IPS-18c (cell line): ENCODE results near the gene PARS2.

Experiments
- H3K4me3 ChIP-seq: 2 replicates; pipeline ENCODE4 v1.7.0; 2013; ENCODE audit warnings: low read depth, mild to moderate bottlenecking, low read length, moderate library complexity; ENCODE audit not compliant: insufficient read depth
- H3K9me3 ChIP-seq: one replicate; pipeline ENCODE4 v1.6.1; 2013; ENCODE audit warnings: mild to moderate bottlenecking, low read length, moderate library complexity; ENCODE audit not compliant: control insufficient read depth, insufficient read depth

The PARS2 gene

DNA sequence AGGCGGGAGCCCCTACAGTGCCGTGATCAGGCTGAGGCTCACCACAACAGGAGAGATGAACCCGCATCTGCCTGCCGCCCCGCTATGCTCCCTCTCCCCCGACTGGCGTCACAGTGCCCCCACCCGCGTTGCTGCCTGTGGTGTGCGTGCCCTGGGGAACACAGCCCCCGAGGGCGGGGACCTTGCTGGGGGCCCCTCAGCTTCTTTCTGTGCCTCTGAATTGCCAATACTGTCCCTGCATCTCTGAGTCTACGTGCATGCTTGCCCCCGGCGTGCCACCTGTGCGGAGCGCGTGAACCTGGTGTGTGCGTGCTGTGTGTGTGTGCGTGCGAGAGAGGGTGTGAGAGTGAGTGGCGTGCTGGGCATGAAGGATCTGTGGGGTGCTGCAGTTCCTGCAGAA, 10.3 kb downstream of the PARS2 start:
- no peak overlapping the region for H3K4me3 ChIP-seq
- H3K9me3 ChIP-seq, result no peaks in the 10 kb centered on the region

DNA sequence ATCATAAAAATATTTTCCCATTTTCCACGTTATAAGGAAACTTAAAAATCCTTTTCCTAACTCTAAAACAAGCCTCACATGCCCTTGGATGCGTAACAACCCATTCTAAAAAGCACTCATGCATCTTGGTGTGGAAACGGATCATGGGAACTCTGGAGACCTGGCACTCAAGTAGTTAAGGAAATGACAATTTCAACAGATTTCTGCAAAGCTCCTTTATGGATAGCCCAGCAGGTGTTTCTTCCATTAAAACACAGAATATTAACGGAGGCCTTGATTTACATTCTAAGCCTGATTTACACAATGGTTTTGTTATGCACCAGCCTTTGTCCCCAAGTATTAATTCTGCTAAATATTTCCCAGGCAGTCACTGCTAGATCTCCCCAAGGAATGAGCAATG, 12.9 kb downstream of the PARS2 start:
- no peak overlapping the region for H3K4me3 ChIP-seq
- no peaks in the 10 kb centered on the region for H3K9me3 ChIP-seq

DNA sequence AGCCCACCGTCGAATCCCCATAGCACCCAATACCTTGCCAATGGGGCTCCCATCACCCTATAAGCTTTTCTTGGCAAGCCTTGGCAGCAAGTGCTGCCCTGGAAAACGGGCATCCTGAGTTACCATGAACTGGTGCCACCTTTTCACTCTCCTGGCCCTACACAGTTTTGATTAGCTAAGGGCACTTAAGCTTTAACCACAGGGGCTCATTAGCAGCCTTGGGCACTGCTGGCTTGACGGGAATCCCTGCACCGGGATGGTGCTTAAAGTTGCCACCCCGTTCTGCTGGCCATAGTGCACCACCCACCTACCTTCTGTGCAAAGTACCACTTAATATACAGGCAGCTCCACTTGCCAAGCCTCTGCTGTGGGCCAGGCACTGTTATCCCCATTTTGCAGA, 13.7 kb downstream of the PARS2 start:
- no peak overlapping the region for H3K4me3 ChIP-seq

DNA sequence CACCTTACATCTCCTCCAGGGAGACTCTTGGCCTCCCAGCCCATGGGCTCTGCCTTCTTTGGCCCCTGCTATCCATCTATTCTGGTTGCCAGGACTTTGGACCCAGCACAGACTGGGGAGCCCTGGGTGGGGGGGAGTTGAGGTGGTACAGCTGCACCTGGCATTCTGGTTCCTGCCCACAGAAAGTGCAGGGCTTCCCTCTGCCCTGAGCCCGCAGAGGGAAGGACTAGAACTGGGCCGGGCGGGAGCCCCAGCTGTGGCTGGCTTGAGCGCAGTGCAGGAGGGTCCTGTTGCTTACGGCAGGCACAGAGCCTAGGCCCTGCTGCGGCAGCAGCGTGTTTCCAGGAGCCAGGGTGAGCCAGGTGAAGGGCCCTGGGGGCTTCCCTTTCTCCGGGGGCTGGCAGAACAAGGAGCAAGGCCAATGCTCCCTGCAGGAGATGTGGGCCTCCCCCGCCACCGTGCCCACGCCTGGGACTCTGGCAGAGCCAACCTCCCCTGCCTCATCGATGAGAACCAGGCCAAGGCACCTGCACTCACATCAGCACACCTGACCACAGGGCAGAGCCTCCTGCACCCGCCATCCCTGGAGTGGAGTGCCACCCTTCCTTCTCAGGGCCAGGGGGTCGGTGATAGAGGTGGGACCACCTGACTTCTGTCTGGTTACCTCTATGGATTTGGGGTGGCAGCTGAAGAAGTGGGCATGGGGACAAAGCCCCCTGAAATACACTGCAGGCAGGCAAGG, 16.1 kb downstream of the PARS2 start:
- Histone ChIP-seq H3K9me3 (no peaks in the 10 kb centered on the region), H3K4me3 (no peak overlapping the region)

More for the DNA sequence above, 13.7 kb downstream of the PARS2 start:
- no peaks in the 10 kb centered on the region for H3K9me3 ChIP-seq

DNA sequence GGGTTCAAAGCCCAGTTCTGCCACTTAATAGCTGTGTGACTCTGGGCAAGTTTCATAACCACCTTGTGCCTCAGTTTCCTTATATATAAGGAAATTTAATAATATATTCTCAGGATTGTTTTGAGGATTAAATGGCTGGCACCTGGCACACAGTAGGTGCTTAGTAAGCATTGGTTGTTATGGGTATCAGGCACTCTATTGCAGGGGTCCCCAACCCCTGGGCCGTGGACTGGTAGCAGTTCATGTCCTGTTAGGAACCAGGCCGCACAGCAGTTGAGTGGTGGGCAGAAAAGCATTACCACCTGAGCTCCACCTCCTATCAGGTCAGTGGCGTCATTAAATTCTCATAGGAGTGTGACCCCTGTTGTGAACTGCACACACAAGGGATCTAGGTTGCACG, 18.5 kb downstream of the PARS2 start:
- H3K9me3 ChIP-seq, result no peaks in the 10 kb centered on the region
- no peak overlapping the region for H3K4me3 ChIP-seq

DNA sequence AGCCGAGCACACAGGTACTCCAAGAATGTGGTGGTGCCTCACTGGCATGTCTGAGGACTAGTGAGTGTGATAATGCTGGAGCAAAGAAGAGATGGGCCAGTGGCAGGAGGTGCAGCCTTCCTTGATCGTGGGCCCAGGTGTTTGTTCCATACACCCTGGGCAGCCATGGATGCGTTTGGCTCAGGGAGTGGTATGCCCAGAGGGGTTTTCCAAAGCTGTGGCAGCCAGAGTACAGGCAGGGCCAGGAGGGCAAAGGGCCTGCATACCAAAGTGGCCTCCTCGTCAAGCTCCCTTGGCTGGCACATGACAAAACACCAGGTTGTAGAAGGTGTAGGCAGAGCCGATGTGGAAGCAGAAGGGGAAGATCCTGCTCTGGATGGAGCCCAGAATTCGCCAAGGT, 19.0 kb downstream of the PARS2 start:
- Histone ChIP-seq H3K4me3 (no peak overlapping the region), H3K9me3 (no peaks in the 10 kb centered on the region)

DNA sequence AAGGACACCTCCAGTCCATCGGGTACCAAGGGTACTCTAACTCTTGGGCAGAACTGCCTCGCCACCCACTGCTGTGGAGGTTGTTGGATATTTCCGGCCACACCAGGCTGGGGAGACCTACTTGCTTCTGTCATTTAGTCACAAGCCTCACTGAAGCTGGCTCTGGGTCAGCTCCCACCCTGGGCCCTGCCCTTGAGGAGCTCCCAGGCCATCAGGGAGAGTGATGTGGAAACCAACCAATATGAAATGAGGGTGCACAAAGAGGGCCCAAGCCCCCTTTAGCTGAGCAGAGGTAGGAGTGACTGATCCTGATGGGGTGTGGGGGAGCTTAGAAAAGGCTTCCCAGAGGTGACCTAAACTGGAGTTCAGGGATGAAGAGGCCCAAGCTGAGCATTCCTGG, 19.6 kb downstream of the PARS2 start:
- no peaks in the 10 kb centered on the region for H3K9me3 ChIP-seq
- no peak overlapping the region for H3K4me3 ChIP-seq

DNA sequence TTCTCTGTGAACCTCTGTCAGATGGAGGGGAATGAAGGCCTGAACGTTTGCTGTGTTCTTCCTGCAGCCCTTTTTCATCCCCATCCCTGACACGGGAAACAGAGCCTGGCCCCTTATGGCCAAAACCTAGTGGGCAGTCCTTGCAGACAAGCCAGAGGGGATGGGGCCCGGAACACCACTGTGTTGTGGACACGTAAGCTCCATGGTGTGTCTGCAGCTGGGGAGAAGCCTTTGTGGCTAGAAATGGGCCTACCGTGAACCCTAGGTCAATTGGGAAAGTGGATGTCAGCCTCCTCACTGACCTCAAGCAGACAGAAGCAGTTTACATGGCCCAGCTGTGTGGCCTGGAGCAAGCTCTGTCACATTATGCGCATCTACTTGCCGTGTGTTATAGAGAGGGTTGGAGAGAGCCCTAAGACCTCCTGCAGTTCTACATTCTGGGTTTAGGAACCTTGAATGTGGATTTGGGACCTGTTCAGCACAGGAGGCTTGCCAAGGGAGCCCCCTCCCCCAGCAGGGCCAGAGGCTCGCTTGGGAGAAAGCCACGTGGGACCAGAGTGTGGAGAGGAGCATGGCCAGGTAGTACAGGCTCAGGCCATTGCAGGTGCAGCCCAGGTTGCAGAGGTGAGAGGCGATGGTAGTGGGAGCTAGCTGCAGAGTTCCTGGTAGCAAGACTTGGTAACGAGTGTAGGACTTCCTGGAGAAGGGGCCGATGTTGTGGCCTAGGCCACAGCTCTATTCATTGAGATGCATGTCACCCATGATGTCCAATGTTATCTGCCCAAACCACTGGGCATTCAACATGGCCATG, 20.7 kb downstream of the PARS2 start:
- H3K9me3 ChIP-seq, result no peaks in the 10 kb centered on the region
- H3K4me3 ChIP-seq, result no peak overlapping the region

DNA sequence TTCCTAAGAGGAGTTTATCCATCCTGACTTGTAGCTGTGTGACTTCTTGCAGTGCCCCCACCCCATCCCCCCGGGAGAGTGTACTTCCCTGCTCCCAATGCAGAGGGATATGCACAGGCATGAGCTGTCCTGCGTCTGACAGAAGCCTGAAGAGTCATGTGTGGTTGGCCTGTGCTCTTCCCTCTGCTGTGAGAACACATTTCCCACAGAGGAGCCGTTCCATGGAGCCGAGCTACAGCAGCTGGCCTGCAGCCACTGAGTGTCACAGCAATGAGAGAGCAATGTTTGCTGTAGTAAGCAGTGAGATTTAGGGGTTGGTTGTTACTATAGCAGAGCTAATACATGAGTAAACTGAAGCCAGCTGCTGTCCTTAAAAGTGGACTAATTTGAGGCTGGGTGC, 22.0 kb downstream of the PARS2 start:
- Histone ChIP-seq H3K9me3 (no peaks in the 10 kb centered on the region), H3K4me3 (no peak overlapping the region)

DNA sequence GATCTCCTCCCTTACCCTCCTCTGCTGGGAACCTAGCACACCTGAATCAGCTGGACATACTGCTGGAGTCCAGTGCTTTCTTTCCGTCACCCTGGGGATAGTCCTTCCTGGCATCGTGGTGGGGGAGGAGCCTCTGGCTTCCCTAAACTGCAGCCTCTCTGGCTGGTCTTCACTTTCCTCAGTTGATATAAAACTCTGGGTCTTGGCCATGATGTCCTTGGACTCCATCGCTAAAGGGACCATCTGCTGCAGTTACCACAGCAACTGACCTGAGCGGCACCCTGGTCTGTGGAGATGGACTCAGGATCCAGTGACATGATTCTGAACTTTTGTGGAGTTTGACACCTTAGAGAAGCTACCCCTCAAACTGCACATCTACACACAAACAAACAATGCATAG, 22.8 kb downstream of the PARS2 start:
- H3K4me3 ChIP-seq, result no peak overlapping the region
- H3K9me3 ChIP-seq, result no peaks in the 10 kb centered on the region

DNA sequence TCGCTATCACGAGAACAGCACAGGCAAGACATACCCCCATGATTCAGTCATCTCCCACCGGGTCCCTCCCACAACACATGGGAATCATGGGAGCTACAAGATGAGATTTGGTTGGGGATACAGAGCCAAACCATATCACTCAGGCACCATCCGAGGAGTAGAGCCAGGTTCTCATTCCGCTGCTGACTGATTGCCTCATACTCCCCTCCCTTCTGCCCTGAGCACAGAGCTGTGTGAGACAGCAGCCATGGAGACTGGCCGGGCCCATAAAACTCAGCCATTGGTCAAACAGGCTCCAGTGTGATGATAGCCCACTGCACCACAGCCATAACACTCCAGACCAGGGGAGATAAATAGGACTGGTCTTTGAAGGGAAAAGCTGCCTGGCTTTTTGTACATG, 26.1 kb downstream of the PARS2 start:
- H3K4me3 ChIP-seq, result no peak overlapping the region
- H3K9me3 ChIP-seq, result no peaks in the 10 kb centered on the region

DNA sequence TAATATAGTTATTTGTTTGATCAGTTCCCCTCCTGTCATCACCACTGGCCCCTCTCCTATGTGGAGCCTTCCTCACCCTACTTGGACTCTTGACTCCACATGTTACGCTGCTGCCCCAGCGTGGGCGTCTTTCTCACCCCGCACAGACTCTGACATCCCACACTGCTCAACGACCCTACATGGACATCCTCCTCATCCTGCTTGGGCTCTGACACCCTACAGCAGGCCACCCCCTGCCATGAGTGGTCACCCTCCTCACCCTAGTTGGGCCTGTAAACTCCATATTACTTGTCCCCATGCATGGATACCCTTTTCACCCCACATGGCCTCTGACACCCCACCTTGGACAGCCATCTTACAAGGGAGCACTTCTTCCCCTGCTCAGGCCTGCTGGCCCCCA, 27.6 kb downstream of the PARS2 start:
- Histone ChIP-seq H3K9me3 (no peaks in the 10 kb centered on the region), H3K4me3 (no peak overlapping the region)

DNA sequence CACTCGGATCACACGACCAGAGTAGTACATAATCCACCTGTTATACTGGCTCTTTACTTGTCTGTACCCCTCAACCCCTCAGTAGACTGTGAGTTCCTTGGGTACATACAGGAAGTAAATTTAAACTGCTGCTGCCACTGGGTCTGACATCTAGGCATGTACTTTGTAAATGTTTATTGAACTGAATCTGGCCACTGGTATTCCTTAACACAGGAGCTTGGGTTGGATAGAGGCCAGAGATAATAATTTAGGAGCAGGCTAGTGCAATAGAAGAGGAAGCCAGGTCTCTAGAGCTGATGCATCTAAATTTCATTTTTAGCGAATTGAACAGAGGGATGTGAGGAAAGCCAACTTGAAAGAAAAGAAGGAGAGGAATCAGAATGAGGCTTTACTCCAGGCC, 36.3 kb downstream of the PARS2 start:
- H3K9me3 ChIP-seq, result no peaks in the 10 kb centered on the region
- no peak overlapping the region for H3K4me3 ChIP-seq

DNA sequence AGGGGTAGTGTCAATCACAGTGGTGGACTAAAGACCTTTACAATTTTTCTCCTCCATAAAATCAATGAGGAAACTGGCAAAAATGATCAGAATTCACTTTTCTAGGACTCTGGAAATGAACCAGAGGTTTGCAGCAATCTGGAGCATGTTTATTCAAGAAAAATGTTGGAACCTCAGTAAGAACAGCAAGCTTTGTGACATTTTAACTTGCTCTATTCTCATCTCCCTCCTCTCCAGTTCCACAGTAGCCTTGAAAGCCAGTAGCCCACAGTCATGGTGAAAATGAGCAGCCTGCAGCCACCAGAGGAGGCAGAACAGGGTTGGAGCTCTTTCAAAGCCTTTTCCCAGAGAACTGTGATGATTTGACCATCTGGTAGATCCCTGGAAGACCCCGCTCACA, 39.6 kb downstream of the PARS2 start:
- Histone ChIP-seq H3K4me3 (no peak overlapping the region), H3K9me3 (no peaks in the 10 kb centered on the region)

DNA sequence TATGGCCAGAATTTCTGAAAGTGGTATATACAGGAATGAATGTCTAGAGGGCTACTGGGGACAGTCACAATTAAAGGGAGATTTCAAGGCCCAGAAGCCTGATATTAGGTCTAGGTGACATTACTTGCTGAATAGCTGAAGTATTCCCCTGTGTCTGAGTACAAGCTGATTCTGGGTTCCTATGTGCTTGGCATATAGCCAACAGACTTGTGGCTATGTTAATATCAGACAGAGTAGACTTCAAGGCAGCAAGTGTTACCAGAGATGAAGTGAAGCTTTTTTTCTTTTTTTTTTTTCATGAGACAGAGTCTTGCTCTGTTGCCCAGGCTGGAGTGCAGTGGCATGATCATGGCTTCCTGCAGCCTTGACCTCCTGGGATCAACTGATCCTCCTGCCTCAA, 40.3 kb downstream of the PARS2 start:
- no peak overlapping the region for H3K4me3 ChIP-seq
- H3K9me3 ChIP-seq, result no peaks in the 10 kb centered on the region

DNA sequence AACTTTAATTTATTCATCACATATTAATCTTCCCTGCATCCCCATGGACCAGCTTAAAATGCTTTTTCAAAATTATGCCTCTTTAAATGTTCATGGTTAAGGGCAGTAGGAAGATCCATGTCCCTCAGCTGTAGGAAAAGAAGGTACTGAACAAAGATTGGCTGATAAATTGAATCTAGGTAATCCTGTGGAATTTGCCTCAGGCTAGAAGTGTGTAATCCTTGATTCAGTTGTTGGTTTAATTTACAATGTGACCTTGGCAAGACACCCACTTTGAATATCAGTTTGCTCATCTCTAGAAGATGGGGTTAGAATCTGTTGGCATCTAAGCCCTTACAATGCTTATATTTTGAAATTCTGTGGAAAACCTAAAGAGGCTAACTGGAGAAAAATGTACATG, 42.6 kb downstream of the PARS2 start:
- Histone ChIP-seq H3K9me3 (no peaks in the 10 kb centered on the region), H3K4me3 (no peak overlapping the region)

DNA sequence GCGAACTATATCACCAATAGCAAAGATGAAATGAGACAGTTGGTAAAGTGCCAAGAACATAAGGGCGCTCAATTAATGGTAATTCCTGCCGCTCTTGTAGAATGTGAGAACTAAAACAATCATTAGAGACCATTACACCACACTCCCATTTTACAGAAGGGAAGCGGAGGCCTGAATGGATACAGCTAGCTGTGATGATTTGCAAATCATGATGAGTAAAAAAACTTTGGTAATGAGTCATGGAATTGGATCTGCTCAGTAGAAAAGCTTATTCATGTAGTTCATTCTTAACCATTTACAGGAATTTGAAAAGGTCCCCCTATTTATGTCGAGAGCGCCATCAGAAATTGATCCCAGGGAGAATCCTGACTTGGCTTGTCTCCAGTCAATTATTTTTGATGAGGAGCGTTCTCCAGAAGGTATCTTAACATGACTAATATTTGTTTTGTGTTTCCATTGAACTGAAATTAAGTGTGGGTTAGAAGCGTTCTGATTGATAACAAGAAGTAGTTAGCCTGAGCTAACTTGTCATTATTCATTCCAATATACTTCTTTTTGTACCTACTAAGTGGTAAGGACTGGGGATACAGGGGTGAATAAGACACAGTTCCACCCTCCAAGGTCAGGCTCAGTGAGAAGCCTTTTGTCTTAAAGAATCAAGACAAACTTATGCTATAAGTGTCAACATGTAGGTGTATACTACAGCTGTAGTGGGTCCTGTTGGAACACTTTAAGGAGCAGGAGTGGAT, 47.9 kb downstream of the PARS2 start:
- Histone ChIP-seq H3K4me3 (peak overlapping the region; percentile 93), H3K9me3 (no peaks in the 10 kb centered on the region)
